A549 (cell line): ENCODE results near the gene CLPSL1. TPM values are rescaled to one million over a fixed set of nuclear protein-coding genes. Genes with fewer than 3 reads are reported as not detected.

Source experiments
- ATAC-seq, 2 experiments: fragments of 200-7000 bp in 1 of 2; fragments of >200 bp in 1 of 2; cut with Nextera tagmentation in 1 of 2; cut with Tn5 transposase in 1 of 2; 3 replicates each; pipeline versions ENCODE4 v1.8.0 to v1.9.1; 2018 to 2020; ENCODE audit warnings: mild to moderate bottlenecking in 1 of 2, moderate library complexity in 1 of 2
- CTCF ChIA-PET: fragments of 300-600 bp; sonication (Branson Sonifier 250); formaldehyde crosslinking; extraction: SDS; loops from one replicate; lab custom pipeline; 2021; ENCODE audit warnings: antibody characterized with exemption, inconsistent platforms; lab: Yijun Ruan, JAX
- POLR2A ChIA-PET: fragments of 350-600 bp; formaldehyde crosslinking; extraction: SDS; loops from one replicate; lab custom pipeline; 2021; ENCODE audit warnings: antibody characterized with exemption, inconsistent platforms; lab: Yijun Ruan, JAX
- DNase-seq, 2 experiments: peaks; one replicate each; pipeline versions ENCODE4 v3.0.0 to v3.0.0-alpha.2; 2011 to 2016; ENCODE audit warnings: low read depth in 1 of 2, low spot score in 1 of 2
- FAIRE-seq: peaks from 2 replicates; lab custom pipeline; 2011; peaks lifted over from hg19 to GRCh38; lab: Jason Lieb, UNC
- H3K27ac ChIP-seq, 2 experiments: fragments of >200 bp; sonication (Bioruptor Twin); formaldehyde crosslinking; 3 replicates each; pipeline ENCODE4 v1.5.1; 2016 to 2017
- H3K4me1 ChIP-seq: fragments of >200 bp; sonication (Bioruptor Twin); formaldehyde crosslinking; 3 replicates; pipeline ENCODE4 v1.6.1; 2016
- H3K4me2 ChIP-seq: fragments of >200 bp; sonication (Bioruptor Twin); formaldehyde crosslinking; 3 replicates; pipeline ENCODE4 v1.6.1; 2016
- H3K4me3 ChIP-seq: fragments of >200 bp; sonication (Bioruptor Twin); formaldehyde crosslinking; 3 replicates; pipeline ENCODE4 v1.5.1; 2016
- H3K9me3 ChIP-seq: fragments of >200 bp; sonication (Bioruptor Twin); formaldehyde crosslinking; 3 replicates; pipeline ENCODE4 v1.6.1; 2016
- BCL3 ChIP-seq: fragments of >200 bp; sonication (Bioruptor Twin); formaldehyde crosslinking; IDR thresholded peaks from 3 replicates; pipeline ENCODE4 v1.6.1; 2016
- CBX2 ChIP-seq: fragments of 200-600 bp; sonication (generic); IDR thresholded peaks from 2 replicates; pipeline ENCODE4 v1.6.1; 2016; ENCODE audit warnings: low read depth, mild to moderate bottlenecking, borderline replicate concordance
- CBX8 ChIP-seq: fragments of 200-600 bp; sonication (generic); IDR thresholded peaks from 2 replicates; pipeline ENCODE4 v1.6.1; 2016
- CEBPB ChIP-seq, 2 experiments: fragments of >200 bp in 1 of 2; sonication (Bioruptor Twin) in 1 of 2; formaldehyde crosslinking in 1 of 2; IDR thresholded peaks; 2 replicates each; pipeline ENCODE4 v1.6.1; 2012 to 2016
- EHF ChIP-seq: fragments of 250-450 bp; sonication (Bioruptor Pico); IDR thresholded peaks from 2 replicates; pipeline ENCODE4 v1.5.0; 2020; ENCODE audit warnings: mild to moderate bottlenecking
- EHMT2 ChIP-seq: fragments of 200-600 bp; sonication (generic); IDR thresholded peaks from 2 replicates; pipeline ENCODE4 v1.6.1; 2016; ENCODE audit warnings: antibody characterized with exemption, low read depth, mild to moderate bottlenecking, moderate library complexity
- EP300 ChIP-seq, 2 experiments: fragments of >200 bp; sonication (Bioruptor Twin); formaldehyde crosslinking; IDR thresholded peaks; 2 replicates in 1 of 2; 3 replicates in 1 of 2; pipeline ENCODE4 v1.6.1; 2016 to 2017
- HEYL ChIP-seq: fragments of 250-450 bp; sonication (Bioruptor Pico); IDR thresholded peaks from 2 replicates; pipeline ENCODE4 v1.8.0; 2021; ENCODE audit warnings: mild to moderate bottlenecking, moderate library complexity
- HMGXB4 ChIP-seq: fragments of 250-450 bp; sonication (Bioruptor Pico); IDR thresholded peaks from 2 replicates; pipeline ENCODE4 v1.5.0; 2021; ENCODE audit warnings: mild to moderate bottlenecking, moderate library complexity, borderline replicate concordance
- HOXB13 ChIP-seq: fragments of 250-450 bp; sonication (Bioruptor Pico); IDR thresholded peaks from 2 replicates; pipeline ENCODE4 v1.5.0; 2020; ENCODE audit warnings: low read depth, mild to moderate bottlenecking, moderate library complexity
- HOXB5 ChIP-seq: fragments of 250-450 bp; sonication (Bioruptor Pico); IDR thresholded peaks from 2 replicates; pipeline ENCODE4 v1.5.0; 2020; ENCODE audit warnings: mild to moderate bottlenecking, moderate library complexity
- JUN ChIP-seq, 2 experiments: fragments of >200 bp; sonication (Bioruptor Twin); formaldehyde crosslinking; IDR thresholded peaks; 2 replicates in 1 of 2; 3 replicates in 1 of 2; pipeline ENCODE4 v1.6.1; 2016 to 2017
- MAFK ChIP-seq: fragments of 450-650 bp; IDR thresholded peaks from 2 replicates; pipeline ENCODE4 v1.6.1; 2014; ENCODE audit not compliant: partially characterized antibody
- MAZ ChIP-seq: fragments of 150-350 bp; IDR thresholded peaks from 2 replicates; pipeline ENCODE4 v1.6.1; 2014; ENCODE audit warnings: antibody characterized with exemption, low read depth, low read length, borderline replicate concordance
- PHF8 ChIP-seq: fragments of 200-600 bp; sonication (generic); IDR thresholded peaks from 2 replicates; pipeline ENCODE4 v1.6.1; 2016; ENCODE audit warnings: low read depth, mild to moderate bottlenecking, antibody characterized with exemption, moderate library complexity, borderline replicate concordance
- POLR2AphosphoS2 ChIP-seq: conservative IDR thresholded peaks from 2 replicates; pipeline ENCODE4 v1.6.1; 2012; ENCODE audit warnings: low read length, improper control_type of control experiment, inconsistent platforms
- RFX5 ChIP-seq: fragments of 450-650 bp; IDR thresholded peaks from 2 replicates; pipeline ENCODE4 v1.7.1; 2014; ENCODE audit warnings: antibody characterized with exemption, mild to moderate bottlenecking, moderate library complexity
- SMC3 ChIP-seq: fragments of >200 bp; sonication (Bioruptor Twin); formaldehyde crosslinking; IDR thresholded peaks from 3 replicates; pipeline ENCODE4 v1.6.1; 2018; ENCODE audit warnings: inconsistent platforms
- SREBF2 ChIP-seq: fragments of 450-650 bp; IDR thresholded peaks from 2 replicates; pipeline ENCODE4 v1.6.1; 2014; ENCODE audit warnings: mild to moderate bottlenecking, moderate library complexity
- TFCP2L1 ChIP-seq: fragments of 250-450 bp; sonication (Bioruptor Pico); IDR thresholded peaks from 2 replicates; pipeline ENCODE4 v1.5.0; 2021; ENCODE audit warnings: mild to moderate bottlenecking
- TP53 ChIP-seq: fragments of 250-450 bp; sonication (Bioruptor Pico); IDR thresholded peaks from 2 replicates; pipeline ENCODE4 v1.5.0; 2021; ENCODE audit warnings: mild to moderate bottlenecking, moderate library complexity
- ZNF302 ChIP-seq: fragments of 250-450 bp; sonication (Bioruptor Pico); IDR thresholded peaks from 2 replicates; pipeline ENCODE4 v1.9.0; 2021; ENCODE audit warnings: inconsistent platforms, mild to moderate bottlenecking, moderate library complexity
- WGBS: methylation state at CpG from one replicate; pipeline ENCODE4 v1.1.6; 2017; ENCODE audit errors: missing lambda C conversion rate; 5-methylcytosine and 5-hydroxymethylcytosine counted together
- polyA plus RNA-seq, 4 experiments: library from polyadenylated mRNA; depleted of rRNA in 3 of 4; stranded (reverse); fragments of >200 nt; fragmentation: RNase III in 1 of 4; extraction: RNeasy Plus Mini Kit Qiagen cat#74134 plus additional on column Dnase treatment in 1 of 4; gene quantifications; 2 replicates in 3 of 4; 3 replicates in 1 of 4; pipeline ENCODE4 v1.2.3, GENCODE V29; 2011 to 2017
- TF ChIP-seq, protein P1 (sequence below): fragments of 150-350 bp; IDR thresholded peaks from 2 replicates; pipeline ENCODE4 v1.6.1; 2014; ENCODE audit warnings: low read depth, mild to moderate bottlenecking, low read length
- TF ChIP-seq, protein P2 (sequence below): fragments of >200 bp; sonication (Bioruptor Twin); formaldehyde crosslinking; IDR thresholded peaks from 3 replicates; pipeline ENCODE4 v1.5.1; 2016

Gene CLPSL1
- polyA plus RNA-seq, 2 of the 4 experiments (the other 2 are of a cell fraction): not detected

DNA sequence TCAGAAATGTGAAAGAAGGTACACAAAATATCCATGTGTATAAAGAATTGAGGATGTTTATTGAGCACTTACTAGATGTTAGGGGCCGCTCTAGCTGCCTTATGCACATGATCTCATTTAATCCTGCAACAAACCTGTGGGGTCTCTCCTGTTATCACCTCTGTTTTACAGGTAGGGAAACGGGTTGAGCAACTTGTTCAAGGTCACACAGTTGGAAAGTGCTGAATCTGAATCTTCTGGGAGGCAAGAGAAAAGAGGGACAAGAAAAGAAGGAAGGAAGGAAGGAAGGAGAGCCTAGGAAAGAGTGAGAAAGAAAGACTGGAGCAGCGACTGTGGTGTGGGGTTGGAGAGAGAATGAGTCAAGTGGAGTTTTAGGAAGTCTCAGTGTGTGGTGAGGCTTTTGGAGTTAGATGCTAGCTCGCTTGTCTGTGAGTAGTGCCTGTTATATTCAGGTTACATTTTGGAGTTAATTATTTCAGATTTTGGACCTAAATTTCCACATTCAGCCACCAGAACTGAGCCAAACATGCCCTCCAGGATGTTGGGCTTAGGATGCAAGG lies 7.7 kb downstream of the CLPSL1 start (continued):
- no peak for TF ChIP-seq BCL3
- TF ChIP-seq, protein P1, sequence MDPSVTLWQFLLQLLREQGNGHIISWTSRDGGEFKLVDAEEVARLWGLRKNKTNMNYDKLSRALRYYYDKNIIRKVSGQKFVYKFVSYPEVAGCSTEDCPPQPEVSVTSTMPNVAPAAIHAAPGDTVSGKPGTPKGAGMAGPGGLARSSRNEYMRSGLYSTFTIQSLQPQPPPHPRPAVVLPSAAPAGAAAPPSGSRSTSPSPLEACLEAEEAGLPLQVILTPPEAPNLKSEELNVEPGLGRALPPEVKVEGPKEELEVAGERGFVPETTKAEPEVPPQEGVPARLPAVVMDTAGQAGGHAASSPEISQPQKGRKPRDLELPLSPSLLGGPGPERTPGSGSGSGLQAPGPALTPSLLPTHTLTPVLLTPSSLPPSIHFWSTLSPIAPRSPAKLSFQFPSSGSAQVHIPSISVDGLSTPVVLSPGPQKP: no peak
- TF ChIP-seq CBX8: no peak
- TF ChIP-seq, all 56 proteins: peak for 0

GRCh38 chr6:35790683-35791082 lies 9.9 kb downstream of the CLPSL1 start:
- Histone ChIP-seq H3K27ac (no peak overlapping the region), H3K4me3 (no peak overlapping the region), H3K9me3 (peaks cover 3% of the 10 kb centered on the region; the same call in 1 of the 3 replicates), H3K4me2 (no peak overlapping the region), H3K4me1 (no peaks in the 10 kb centered on the region)
- ChIA-PET POLR2A (no interaction called here), CTCF (interaction anchor here (0.5 kb wide), 1 partner anchor 70 kb away, joined by 3 read pairs; no protein-coding TSS in a partner anchor)
- TF ChIP-seq HOXB5 (CRISPR knock-in tag) (no peak), PHF8 (no peak), CEBPB (IDR thresholded peaks at IDR 0.05) (peak; percentile 32 to 59; a peak in 2 of 4 replicates), EP300 (IDR thresholded peaks at IDR 0.05) (no peak)
- no peak for FAIRE-seq
- no peak for ATAC-seq
- DNase-seq: no peak
- WGBS: 45% methylated on average over 5 of the region's 5 CpGs

- Histone ChIP-seq H3K27ac (no peak overlapping the region), H3K4me3 (no peak overlapping the region), H3K4me1 (no peaks in the 10 kb centered on the region), H3K4me2 (no peak overlapping the region), H3K9me3 (peaks cover 3% of the 10 kb centered on the region; the same call in 1 of the 3 replicates)
- peak in 1 of 2 experiments; percentile 18 for DNase-seq
- no peak for TF ChIP-seq HOXB13 (CRISPR knock-in tag)
- TF ChIP-seq HMGXB4 (CRISPR knock-in tag): no peak
- no peak for TF ChIP-seq TP53
- TF ChIP-seq EP300 (IDR thresholded peaks at IDR 0.05): no peak
- TF ChIP-seq EHF: no peak
- no peak for TF ChIP-seq SREBF2
- TF ChIP-seq RFX5: no peak
- TF ChIP-seq POLR2AphosphoS2: no peak
- TF ChIP-seq CBX2: no peak
- TF ChIP-seq CBX8: no peak
- no peak for TF ChIP-seq HEYL (CRISPR knock-in tag)
- TF ChIP-seq ZNF302 (CRISPR knock-in tag): no peak
- TF ChIP-seq, protein P2, sequence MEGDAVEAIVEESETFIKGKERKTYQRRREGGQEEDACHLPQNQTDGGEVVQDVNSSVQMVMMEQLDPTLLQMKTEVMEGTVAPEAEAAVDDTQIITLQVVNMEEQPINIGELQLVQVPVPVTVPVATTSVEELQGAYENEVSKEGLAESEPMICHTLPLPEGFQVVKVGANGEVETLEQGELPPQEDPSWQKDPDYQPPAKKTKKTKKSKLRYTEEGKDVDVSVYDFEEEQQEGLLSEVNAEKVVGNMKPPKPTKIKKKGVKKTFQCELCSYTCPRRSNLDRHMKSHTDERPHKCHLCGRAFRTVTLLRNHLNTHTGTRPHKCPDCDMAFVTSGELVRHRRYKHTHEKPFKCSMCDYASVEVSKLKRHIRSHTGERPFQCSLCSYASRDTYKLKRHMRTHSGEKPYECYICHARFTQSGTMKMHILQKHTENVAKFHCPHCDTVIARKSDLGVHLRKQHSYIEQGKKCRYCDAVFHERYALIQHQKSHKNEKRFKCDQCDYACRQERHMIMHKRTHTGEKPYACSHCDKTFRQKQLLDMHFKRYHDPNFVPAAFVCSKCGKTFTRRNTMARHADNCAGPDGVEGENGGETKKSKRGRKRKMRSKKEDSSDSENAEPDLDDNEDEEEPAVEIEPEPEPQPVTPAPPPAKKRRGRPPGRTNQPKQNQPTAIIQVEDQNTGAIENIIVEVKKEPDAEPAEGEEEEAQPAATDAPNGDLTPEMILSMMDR: no peak
- no peak for TF ChIP-seq PHF8
- TF ChIP-seq JUN (IDR thresholded peaks at IDR 0.05): no peak
- TF ChIP-seq MAFK: no peak
- no peak for TF ChIP-seq EHMT2
- TF ChIP-seq SMC3: no peak
- TF ChIP-seq MAZ: no peak
- TF ChIP-seq TFCP2L1: no peak
- ChIA-PET POLR2A (no interaction called here), CTCF (interaction anchor here (0.9 to 1.0 kb wide), 2 partner anchors 21 to 59 kb away, joined by 3 read pairs; no protein-coding TSS in a partner anchor)
- ATAC-seq: no peak; a peak in 1 of 6 replicates
- 79% methylated on average over 17 of the region's 17 CpGs for WGBS
- no peak for FAIRE-seq
These were observed 14.0 kb downstream of the CLPSL1 start for GRCh38 chr6:35794536-35795452.
